ENCODE results near the gene OR3A2.

GRCh38 chr17:3411070-3411469, 25.0 kb upstream of the OR3A2 start, which contains the start of gene OR3A3:
- TF ChIP-seq EZH2 (IDR thresholded peaks at IDR 0.05; ENCODE audit: low read length): no peak
- TF ChIP-seq, protein P1, sequence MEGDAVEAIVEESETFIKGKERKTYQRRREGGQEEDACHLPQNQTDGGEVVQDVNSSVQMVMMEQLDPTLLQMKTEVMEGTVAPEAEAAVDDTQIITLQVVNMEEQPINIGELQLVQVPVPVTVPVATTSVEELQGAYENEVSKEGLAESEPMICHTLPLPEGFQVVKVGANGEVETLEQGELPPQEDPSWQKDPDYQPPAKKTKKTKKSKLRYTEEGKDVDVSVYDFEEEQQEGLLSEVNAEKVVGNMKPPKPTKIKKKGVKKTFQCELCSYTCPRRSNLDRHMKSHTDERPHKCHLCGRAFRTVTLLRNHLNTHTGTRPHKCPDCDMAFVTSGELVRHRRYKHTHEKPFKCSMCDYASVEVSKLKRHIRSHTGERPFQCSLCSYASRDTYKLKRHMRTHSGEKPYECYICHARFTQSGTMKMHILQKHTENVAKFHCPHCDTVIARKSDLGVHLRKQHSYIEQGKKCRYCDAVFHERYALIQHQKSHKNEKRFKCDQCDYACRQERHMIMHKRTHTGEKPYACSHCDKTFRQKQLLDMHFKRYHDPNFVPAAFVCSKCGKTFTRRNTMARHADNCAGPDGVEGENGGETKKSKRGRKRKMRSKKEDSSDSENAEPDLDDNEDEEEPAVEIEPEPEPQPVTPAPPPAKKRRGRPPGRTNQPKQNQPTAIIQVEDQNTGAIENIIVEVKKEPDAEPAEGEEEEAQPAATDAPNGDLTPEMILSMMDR (optimal IDR thresholded peaks at IDR 0.05 in 1 of 3, IDR thresholded peaks at IDR 0.05 in 1 of 3, conservative IDR thresholded peaks at IDR 0.05 in 1 of 3; ENCODE audit: extremely low read depth in 1 of 3, insufficient read depth in 2 of 3, low read length in 3 of 3): no peak
